Endothelial cell (in vitro differentiated cells): ENCODE results near the gene TAPBP. TPM values are rescaled to one million over a fixed set of nuclear protein-coding genes. Genes with fewer than 3 reads are reported as not detected.
"Not testable (repeated sequence)": the region's sequence is repeated elsewhere in the genome, so short reads cannot be mapped to it uniquely, and the experiment has no call there.

Source experiments
- DNase-seq: peaks from one replicate; pipeline ENCODE4 v3.0.0; 2021; ENCODE audit warnings: low spot score
- H3K27ac Mint-ChIP-seq: one replicate; pipeline ENCODE4 v1.8.0; 2021; ENCODE audit warnings: mixed read lengths, inconsistent platforms; ENCODE audit not compliant: unreplicated experiment
- H3K27me3 Mint-ChIP-seq: one replicate; pipeline ENCODE4 v1.8.0; 2021; ENCODE audit warnings: mild to moderate bottlenecking, moderate library complexity, mixed read lengths, inconsistent platforms; ENCODE audit not compliant: unreplicated experiment
- H3K36me3 Mint-ChIP-seq: one replicate; pipeline ENCODE4 v1.8.0; 2021; ENCODE audit warnings: mild to moderate bottlenecking, low read depth, mixed read lengths, inconsistent platforms; ENCODE audit not compliant: unreplicated experiment
- H3K4me1 Mint-ChIP-seq: one replicate; pipeline ENCODE4 v1.8.0; 2021; ENCODE audit warnings: mild to moderate bottlenecking, mixed read lengths, inconsistent platforms; ENCODE audit not compliant: unreplicated experiment
- H3K4me3 Mint-ChIP-seq: one replicate; pipeline ENCODE4 v1.8.0; 2021; ENCODE audit warnings: mild to moderate bottlenecking, mixed read lengths, inconsistent platforms; ENCODE audit not compliant: unreplicated experiment
- H3K9me3 Mint-ChIP-seq: one replicate; pipeline ENCODE4 v1.8.0; 2021; ENCODE audit warnings: mixed read lengths, inconsistent platforms; ENCODE audit not compliant: unreplicated experiment
- CTCF ChIP-seq: fragments of 200-600 bp; sonication (generic); IDR thresholded peaks from one replicate; pipeline ENCODE4 v1.5.0; 2021; ENCODE audit warnings: antibody characterized with exemption; ENCODE audit not compliant: unreplicated experiment
- total RNA-seq: library from RNA; stranded (reverse); fragmentation: NEBNext Ultra II Directional; extraction: Animal tissue kit (Norgen Biotek cat#: 25700); gene quantifications from one replicate; pipeline ENCODE4 v1.2.1, GENCODE V29; 2021; ENCODE audit not compliant: unreplicated experiment

Gene TAPBP
- total RNA-seq, 1 donor from 2014 or later: 57.1 TPM

- DNase-seq: no peak
- Mint-ChIP-seq H3K27me3 (peaks cover 5% of the 10 kb centered on the region), H3K27ac (no peak overlapping the region), H3K9me3 (no peaks in the 10 kb centered on the region), H3K36me3 (peaks cover 17% of the 10 kb centered on the region), H3K4me3 (peak overlapping the region; percentile 15), H3K4me1 (peaks cover 22% of the 10 kb centered on the region)
- TF ChIP-seq CTCF: no peak
Observed at GRCh38 chr6:33278810-33279209, 35.1 kb downstream of the TAPBP start.

- Mint-ChIP-seq H3K36me3 (peaks cover 17% of the 10 kb centered on the region), H3K27me3 (peaks cover 5% of the 10 kb centered on the region), H3K4me1 (peaks cover 26% of the 10 kb centered on the region), H3K4me3 (peak overlapping the region; percentile 15), H3K27ac (no peak overlapping the region), H3K9me3 (no peaks in the 10 kb centered on the region)
- DNase-seq: no peak
- TF ChIP-seq CTCF: no peak
Observed at GRCh38 chr6:33278392-33278741, 35.5 kb downstream of the TAPBP start.

- H3K27ac Mint-ChIP-seq: peak overlapping the region; percentile 64
- H3K27me3 Mint-ChIP-seq: peaks cover 5% of the 10 kb centered on the region
- TF ChIP-seq CTCF: no peak
- peak overlapping the region; percentile 91 for H3K4me3 Mint-ChIP-seq
- H3K9me3 Mint-ChIP-seq: no peaks in the 10 kb centered on the region
- H3K36me3 Mint-ChIP-seq: peaks cover 19% of the 10 kb centered on the region
- peaks cover 31% of the 10 kb centered on the region for H3K4me1 Mint-ChIP-seq
- DNase-seq: peak; percentile 25
Observed at GRCh38 chr6:33277663-33278391, 36.1 kb downstream of the TAPBP start.

GRCh38 chr6:33276864-33277662 is 36.8 kb downstream of the TAPBP start, which contains the start of gene B3GALT4:
TSS of gene B3GALT4 (plus strand) at chr6:33277123. CDS start at chr6:33277420, 297 bp downstream.
- peaks cover 25% of the 10 kb centered on the region for H3K36me3 Mint-ChIP-seq
- H3K27me3 Mint-ChIP-seq: peaks cover 5% of the 10 kb centered on the region
- peak within 1 kb of the TSS; percentile 64 for H3K27ac Mint-ChIP-seq
- H3K4me1 Mint-ChIP-seq: peaks cover 38% of the 10 kb centered on the region
- no peaks in the 10 kb centered on the region for H3K9me3 Mint-ChIP-seq
- H3K4me3 Mint-ChIP-seq: peak within 1 kb of the TSS; percentile 91
- peak; percentile 66 for DNase-seq
- peak; percentile 76 for TF ChIP-seq CTCF

- Mint-ChIP-seq H3K27me3 (peaks cover 10% of the 10 kb centered on the region), H3K36me3 (peaks cover 28% of the 10 kb centered on the region), H3K9me3 (no peaks in the 10 kb centered on the region), H3K27ac (peak overlapping the region; percentile 59), H3K4me3 (peak overlapping the region; percentile 87), H3K4me1 (peaks cover 40% of the 10 kb centered on the region)
- DNase-seq: no peak
- no peak for TF ChIP-seq CTCF
Observed at GRCh38 chr6:33276581-33276863, 37.4 kb downstream of the TAPBP start.

GRCh38 chr6:33275795-33276580 is 37.9 kb downstream of the TAPBP start:
- Mint-ChIP-seq H3K4me3 (peak overlapping the region; percentile 87), H3K36me3 (peaks cover 28% of the 10 kb centered on the region), H3K27me3 (peaks cover 13% of the 10 kb centered on the region), H3K27ac (peak overlapping the region; percentile 67), H3K4me1 (peaks cover 46% of the 10 kb centered on the region)
- H3K9me3 Mint-ChIP-seq, DNase-seq: not testable (repeated sequence)
